IPS-18c (cell line): ENCODE measurements around the gene TOX4.

Experiments
- H3K4me3 ChIP-seq: 2 replicates; pipeline ENCODE4 v1.7.0; 2013; ENCODE audit warnings: low read depth, mild to moderate bottlenecking, low read length, moderate library complexity; ENCODE audit not compliant: insufficient read depth
- H3K9me3 ChIP-seq: one replicate; pipeline ENCODE4 v1.6.1; 2013; ENCODE audit warnings: mild to moderate bottlenecking, low read length, moderate library complexity; ENCODE audit not compliant: control insufficient read depth, insufficient read depth

TOX4 gene

DNA sequence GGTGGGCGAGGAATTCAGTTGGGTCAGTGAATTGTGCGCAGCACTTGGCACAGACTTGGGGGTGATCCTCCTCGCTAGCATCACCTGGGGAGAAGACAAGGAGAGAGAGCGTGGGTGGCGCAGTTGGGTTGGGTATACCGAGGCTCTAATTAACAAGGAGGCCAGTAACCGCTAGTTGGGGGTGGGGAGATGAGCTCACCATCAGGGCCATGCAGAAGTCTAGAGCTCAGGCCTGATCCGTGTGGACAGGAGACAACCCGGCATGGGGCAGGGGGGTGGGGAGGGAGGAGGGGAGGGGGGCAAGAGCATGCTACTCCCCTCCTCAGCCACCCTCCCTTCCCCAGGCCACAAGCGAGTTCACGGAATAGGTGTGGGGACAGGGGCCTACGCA lies 48.6 kb downstream of the TOX4 start:
- H3K4me3 ChIP-seq, result peak overlapping the region; percentile 61
- no peaks in the 10 kb centered on the region for H3K9me3 ChIP-seq

DNA sequence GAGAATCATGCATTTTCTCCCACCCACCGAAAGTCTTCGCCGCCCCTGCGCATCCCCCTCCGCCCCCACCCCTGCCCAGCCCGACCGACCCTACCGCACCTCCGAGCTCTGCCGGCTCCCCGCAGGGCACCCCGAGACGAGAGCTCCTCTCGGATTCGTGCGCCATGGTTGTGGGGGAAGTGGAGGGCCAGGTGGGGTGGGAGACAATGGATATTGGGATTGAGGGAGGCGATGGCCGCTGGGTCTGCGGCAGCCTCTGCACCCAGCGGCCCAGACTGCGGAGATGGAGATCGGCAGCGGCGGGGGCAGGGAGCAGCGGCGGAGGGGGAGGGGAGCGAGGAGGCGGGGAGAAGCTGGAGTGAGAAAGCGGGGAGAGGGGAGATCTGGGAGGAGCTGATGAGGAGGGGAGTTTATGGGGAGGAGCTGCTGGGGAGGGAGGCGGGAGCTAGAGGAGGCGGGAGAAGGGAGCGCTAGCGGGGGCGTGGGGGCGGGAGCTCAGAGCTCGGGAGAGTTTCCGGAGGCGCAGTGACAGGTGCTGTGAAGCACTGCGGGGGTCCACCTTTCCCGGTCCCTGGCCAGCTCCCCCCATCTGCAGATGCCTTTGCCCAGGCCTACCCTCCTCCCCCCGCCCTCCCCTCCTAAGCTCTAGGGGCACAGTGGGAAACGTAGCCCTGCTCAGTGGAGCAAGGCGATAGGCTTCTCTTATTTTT lies 49.1 kb downstream of the TOX4 start, which contains the start of gene SALL2:
SALL2 (minus strand) TSS at position 385 of the 710 bp plus-strand sequence; CDS start at position 166, 219 bp downstream.
- peak within 1 kb of the TSS; percentile 61 for H3K4me3 ChIP-seq
- no peaks in the 10 kb centered on the region for H3K9me3 ChIP-seq

DNA sequence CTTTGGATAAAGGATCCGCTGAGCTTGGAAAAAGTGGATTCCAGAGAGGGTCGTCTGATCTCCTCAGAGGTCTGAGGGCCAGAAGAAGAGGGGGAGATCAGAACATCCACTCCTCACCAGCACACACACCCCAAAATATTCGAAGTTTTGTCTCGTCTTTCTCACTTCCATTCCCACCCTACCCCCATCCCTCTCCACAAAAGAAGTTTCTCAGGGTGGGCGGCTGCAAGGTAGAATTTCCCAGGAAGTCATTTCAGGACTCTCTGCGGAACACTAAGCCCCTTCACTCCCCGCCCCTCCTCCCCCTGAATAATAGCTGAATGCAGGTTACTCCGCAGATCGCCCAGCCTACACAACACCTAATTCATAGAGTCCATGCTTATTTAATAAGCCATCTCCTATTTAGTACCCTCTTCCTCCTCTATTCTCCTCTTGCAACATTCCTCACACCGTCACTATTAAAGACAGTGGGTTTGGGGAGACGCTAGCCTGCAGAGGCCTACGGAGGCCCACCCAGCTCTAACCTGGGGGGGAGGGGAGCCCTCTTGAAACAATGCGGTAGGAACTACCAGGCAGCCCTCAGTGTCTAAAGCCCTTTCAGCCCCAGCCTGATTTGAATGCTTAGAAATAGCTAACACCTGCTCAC lies 49.8 kb downstream of the TOX4 start:
- no peaks in the 10 kb centered on the region for H3K9me3 ChIP-seq
- peak overlapping the region; percentile 42 for H3K4me3 ChIP-seq

DNA sequence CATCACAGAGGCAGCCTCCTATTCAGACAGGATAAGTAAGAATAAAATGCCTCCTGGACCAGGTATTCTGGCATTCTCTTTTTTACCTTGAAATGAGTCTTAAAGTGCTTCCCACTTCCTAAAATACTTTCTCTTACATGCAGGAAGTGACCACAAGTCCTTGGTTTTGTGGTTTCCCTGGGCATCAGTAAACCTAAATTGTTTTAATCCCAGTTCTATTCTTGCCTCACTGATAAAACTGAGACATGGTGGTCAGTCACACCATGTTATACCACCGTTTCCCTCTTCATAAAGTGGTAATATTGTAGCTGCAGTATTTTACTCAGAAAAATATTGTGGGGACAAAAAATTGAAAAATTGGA lies 50.3 kb downstream of the TOX4 start:
- Histone ChIP-seq H3K4me3 (no peak overlapping the region), H3K9me3 (no peaks in the 10 kb centered on the region)

DNA sequence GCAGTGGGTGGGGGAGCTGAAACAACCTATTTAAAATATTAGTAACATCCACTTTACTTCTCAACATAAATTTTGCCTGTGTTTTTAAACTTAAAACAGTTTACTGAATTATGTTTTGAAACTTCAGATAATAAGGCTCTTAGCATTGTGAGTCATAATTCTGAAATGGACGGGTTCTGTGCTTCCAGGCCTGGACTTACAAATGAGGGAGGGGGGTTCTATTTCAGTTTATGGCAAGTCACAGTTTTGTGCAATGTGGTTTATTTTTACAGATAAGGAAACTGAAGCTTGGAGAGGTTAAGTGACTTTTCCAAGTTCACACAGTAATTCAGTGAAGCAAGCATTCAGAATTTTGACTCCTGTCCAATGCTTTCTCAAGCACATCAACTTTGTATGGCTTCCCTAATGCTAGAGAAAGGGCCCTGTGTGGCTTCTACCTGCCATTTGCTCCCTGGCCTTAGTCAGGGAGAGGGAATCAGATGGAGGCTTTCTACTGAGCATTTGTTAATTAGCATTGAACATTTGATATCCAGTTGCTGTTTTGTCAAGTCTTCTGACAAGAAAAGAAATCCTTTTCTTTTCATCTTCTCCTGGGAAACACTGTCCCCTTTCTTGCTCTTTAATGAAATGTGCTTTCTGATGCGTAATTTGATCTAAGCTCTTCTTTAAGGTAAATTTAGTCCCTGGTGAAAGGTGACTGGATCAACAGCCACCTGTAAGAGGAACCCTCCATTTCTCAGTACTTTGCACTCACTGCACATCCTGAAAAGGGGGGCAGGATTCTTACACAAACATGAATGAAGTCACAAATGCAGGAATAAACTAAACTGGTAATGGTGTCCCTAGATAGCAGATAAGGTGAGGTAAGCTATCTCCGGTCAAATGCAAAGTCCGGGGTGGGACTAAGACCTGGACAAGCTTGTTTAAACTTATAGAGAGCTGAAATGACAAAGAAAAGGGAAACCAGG lies 51.7 kb downstream of the TOX4 start:
- H3K9me3 ChIP-seq, result no peaks in the 10 kb centered on the region
- H3K4me3 ChIP-seq, result peak overlapping the region; percentile 37; the same call in 1 of the 2 replicates

DNA sequence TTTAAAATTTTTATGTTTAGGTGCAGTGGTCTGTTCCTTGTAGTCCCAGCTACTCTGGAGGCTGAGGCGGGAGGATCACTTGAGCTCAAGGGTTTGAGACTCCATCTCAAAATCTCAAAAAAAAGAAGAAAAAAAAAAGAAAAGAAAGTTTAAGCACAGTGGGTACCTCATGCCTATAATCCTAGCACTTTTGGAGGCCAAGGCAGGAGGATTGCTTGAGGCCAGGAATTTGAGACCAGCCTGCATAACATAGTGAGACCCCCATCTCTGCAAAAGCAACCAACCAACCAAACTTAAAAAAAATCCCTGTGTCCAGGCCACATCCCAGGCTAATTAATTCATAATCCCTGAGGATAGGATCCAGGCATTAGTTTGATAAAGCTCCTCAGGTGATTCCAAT lies 52.5 kb downstream of the TOX4 start:
- H3K9me3 ChIP-seq, result no peaks in the 10 kb centered on the region
- H3K4me3 ChIP-seq, result no peak overlapping the region

DNA sequence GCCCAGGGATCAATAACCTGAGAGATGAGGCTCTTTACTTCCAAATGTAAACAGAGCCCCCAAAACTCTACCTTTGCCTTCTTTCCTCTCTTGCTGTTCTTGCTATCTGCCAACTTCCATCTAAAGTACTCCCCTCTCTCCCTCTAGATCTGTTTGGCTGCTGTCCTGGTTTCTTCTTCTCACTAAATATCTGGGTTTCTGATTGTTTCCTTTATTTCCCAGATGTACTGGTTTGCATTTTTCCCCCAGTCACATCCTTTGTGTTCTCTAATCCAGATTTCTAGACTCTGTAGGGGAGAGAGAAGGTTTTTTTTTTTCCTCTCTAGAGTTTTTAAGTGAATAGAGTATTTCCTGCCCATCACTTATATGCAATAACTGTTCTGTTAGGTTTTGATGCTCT lies 56.3 kb downstream of the TOX4 start:
- Histone ChIP-seq H3K9me3 (no peaks in the 10 kb centered on the region), H3K4me3 (no peak overlapping the region)

DNA sequence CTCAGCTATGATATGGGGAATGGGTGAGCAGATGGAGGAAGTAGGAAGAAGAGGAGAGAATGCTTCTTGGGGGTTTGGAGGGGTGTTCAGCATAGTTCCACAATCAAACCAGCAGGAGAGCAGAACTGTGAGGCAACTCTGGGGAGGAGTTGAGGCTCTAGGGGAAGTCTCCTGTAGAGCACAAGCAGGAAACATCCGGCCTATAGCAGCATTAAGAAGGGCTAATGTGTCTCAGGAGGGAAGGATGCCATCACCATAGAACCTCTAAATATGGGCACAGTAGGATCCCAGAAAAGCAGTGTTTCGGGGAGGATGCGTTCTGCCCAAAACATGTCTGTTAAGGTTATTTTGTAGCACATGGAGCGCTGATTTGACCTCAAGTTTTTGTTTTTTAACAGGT lies 57.6 kb downstream of the TOX4 start:
- no peaks in the 10 kb centered on the region for H3K9me3 ChIP-seq
- peak overlapping the region; percentile 86 for H3K4me3 ChIP-seq

DNA sequence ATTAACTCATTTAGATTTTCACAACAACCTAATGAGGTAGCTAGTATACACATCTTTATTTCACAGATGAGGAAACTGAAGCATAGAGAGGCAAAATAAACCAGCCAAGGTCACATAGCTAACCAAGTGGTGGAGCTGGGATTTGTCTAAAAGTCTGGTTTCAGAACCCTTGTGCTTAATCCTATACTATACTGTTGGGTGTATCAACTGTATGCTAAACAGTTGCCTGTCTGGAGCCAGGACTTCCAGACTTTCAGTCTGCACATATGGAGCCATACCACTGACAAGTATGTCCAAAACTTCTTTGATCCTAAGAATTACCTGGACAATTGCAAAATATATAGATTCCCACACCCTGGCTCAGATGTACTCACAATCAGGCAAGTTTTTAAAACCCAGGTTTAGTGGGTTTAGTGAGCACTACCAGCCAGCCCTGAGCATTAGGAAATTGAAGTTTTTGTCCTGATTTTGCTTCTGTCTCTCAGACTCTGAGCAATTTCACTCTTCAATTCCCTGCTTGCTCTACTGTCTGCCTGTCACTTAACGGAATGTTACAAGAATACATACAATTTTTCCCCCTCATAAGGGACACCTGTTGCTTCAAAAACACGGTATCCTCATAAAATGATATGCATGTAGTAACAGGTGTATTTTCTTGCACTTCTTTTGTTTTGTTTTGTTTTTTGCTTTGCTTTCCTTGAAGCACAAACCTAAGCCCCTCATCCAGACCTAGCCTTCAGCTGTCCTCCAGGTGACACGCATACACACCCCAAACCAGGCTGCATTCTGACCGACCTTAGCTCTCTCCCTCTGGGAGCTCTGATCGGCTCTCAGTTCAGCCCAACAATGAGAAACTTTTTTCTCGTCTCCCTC lies 58.8 kb downstream of the TOX4 start:
- H3K4me3 ChIP-seq, result peak overlapping the region; percentile 86
- no peaks in the 10 kb centered on the region for H3K9me3 ChIP-seq

DNA sequence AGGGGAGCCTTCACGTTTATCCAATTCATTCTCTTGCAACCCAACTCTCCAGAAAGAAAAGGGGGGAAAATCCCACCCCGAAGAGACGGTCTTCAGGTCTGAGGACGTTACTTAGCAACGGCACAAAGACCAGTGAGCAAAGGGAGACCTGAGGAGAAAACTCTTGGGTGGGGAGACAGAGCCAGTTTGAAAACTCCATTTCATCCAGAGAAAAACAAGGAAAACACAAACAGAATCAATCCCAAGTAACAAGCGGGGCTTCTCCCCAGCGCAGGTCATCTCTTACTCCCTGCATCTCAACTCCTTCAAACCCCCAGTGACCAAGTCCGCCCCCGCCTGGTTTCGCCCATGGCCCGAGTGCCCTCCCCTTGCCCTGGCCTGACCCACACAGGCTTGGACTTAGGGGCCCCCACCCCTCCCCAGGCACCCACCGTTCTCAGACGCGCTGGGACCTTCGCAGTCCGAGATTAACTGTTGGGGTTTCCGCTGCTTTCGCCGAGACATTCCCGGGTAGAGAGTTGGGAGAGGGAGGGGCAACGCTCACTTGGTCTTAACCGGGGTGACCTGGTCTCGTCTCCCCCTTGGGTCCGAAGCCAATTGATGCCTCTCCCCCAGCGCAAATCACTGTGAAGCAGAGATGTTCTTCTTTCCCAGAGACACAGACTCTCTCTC lies 59.6 kb downstream of the TOX4 start:
- Histone ChIP-seq H3K4me3 (peak overlapping the region; percentile 86), H3K9me3 (no peaks in the 10 kb centered on the region)

DNA sequence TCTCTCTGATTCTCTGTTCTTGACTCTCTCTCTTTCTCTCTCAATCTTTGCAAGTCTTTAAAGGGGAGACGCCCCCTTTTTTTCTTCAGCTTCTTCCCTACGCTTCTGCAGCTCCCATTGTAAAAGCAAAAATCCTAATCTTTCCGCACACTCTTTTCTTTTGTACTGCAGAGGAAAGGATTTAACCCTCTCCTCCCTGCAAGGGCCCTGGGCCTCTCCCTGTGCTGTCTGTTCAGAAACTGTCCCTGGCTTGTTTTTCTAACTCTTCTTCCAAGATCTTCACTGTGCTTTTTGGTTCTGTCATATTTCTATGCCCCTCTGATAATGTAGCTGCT lies 60.1 kb downstream of the TOX4 start:
- Histone ChIP-seq H3K4me3 (peak overlapping the region; percentile 86), H3K9me3 (no peaks in the 10 kb centered on the region)

DNA sequence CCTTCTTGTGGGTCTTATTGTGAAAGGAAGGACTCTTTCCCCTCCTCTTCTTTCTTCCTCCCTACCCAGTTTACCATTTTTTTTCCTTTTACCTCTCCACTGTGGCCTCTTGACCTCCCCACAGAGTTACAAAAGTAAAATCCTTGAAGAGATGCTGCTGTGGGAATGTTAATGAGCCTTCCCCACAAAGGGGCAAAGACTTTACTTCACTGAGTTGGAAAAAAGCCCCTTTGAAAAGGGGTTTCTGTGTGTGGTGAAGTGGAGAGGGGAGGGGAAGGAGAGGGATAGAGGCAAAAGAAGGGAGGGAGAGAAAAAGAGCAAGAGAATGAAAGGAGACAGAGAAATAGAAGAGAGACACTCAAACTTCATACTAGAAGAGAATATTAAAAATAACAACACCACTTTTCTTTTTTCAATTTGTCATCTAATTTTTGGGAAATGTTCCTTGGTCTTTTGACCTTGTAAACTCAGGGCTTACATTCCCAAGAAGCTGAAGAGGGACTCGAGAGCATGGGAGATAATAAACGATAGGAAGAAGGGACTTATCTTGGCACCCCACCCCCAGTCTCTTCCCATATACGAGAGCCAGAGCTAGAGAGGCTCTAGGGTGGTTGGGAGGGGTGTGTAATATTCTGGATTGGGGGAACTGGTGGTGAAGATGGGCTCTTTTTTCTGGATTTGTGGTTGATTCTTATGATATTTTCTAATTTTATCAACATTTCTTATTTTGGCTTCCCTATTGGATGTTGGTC lies 62.4 kb downstream of the TOX4 start:
- no peaks in the 10 kb centered on the region for H3K9me3 ChIP-seq
- H3K4me3 ChIP-seq, result peak overlapping the region; percentile 17; the same call in 1 of the 2 replicates

DNA sequence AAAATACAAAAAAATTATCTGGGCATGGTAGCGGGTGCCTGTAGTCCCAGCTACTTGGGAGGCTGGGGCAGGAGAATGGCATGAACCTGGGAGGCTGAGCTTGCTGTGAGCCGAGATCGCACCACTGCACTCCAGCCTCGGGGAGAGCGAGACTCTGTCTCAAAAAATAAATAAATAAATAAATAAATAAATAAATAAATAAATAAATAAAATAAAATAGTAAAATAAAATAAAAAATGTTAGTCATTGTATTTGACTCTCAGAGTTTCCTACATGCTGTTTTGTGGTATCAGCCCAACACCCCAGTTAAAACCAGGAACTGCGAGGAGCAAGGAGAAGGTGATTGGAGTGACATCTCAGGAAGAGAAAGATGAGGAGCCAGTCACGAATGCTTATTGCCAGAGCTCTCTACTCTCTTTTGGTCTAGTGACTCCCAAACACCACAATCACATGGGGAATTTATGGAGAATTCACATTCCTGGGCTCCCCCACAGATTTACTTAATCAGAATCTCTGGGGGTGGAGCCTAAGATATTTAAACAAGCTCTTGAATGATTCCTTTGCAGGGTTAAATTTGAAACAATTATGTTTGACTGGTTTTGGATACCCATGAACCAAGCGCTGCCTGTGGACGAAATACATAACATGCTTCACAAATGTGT lies 64.5 kb downstream of the TOX4 start:
- no peaks in the 10 kb centered on the region for H3K9me3 ChIP-seq
- no peak overlapping the region for H3K4me3 ChIP-seq

DNA sequence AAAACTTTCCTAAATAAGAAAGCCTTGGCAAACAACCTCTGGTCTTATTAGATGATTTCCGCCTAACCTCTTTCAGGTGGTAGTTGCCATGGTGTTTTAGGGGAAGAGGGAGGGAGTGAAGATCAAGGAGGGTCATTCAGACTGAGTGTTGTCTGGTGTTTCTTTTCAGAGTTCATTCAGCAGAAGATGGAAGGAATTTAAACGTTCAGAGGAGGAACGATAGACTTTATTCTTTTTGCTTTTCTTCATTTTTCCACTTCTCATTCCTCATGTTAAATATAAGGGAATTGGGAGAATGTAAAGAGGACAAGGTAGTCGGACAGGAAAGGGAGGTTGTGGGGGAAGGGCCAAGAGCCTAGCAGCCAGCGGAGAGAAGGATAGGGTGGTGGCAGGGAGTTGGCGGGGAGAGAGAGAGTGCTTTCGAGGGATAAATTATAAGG lies 66.5 kb downstream of the TOX4 start:
- Histone ChIP-seq H3K9me3 (peaks cover 5% of the 10 kb centered on the region), H3K4me3 (0 out of 2 replicates have a peak overlapping the region, but pooled peaks have one; percentile 22)

DNA sequence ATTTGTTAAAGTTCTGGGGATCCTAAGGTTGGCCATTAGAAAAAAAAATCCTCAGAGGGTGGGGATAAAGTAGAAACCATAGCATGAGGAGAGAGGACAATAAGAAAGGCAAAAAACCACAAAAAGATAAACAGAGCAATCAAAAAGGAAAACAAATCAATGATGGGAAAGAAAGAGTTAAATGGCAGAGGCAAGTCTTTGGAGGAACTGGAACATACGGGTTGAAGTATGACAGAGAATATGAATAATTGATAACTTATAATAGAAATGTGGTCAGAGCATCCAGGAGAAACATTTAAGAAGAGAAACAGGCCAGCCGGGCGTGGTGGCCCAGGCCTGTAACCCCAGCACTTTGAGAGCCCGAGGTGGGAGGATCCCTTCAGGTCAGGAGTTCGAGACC lies 67.0 kb downstream of the TOX4 start:
- Histone ChIP-seq H3K4me3 (no peak overlapping the region), H3K9me3 (peaks cover 5% of the 10 kb centered on the region)
